ENCODE measurements around the gene SEMA6B.

The SEMA6B gene

DNA sequence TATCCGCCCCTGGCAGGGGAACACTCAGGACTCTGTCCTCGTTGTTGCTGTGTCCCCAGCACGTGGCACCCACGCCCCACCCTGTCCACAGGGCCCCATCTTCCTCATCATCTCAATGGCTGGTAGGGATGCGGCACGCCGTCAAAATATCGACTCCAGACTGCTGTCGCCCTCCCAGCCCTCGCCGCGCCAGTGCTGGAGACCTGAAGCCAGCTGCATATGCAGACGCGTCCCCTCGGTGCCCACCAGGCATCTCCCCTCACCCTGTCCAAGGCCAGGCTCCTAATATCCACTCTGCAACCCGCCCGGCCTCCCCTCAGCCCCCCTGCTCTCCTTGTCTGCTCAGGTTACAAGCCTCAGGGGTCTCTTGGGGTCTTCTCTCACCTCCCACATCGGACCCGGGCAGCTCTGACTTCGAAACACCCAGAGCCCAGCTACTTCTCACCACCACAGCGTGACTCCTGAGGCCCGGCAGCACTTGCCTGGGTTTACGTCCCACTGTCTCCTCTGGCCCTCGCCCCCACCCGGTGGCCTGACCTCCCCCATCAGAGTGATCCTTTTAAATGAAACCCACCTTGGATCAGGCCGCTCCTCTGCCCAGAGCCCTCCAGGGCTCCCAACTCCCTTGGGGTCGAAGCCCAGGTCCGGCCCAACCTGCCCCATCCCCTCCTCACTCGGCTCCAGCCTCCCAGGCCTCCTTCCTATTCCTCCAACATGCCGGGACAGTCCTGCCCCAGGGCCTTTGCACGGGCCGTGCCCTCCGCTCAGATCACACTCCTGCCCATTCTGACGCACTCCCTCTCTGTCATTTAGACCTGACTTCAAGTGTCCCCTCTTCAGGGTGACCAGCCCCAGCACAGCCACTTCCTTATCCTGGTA lies 53.7 kb downstream of the SEMA6B start:
- DNase-seq = no peak

DNA sequence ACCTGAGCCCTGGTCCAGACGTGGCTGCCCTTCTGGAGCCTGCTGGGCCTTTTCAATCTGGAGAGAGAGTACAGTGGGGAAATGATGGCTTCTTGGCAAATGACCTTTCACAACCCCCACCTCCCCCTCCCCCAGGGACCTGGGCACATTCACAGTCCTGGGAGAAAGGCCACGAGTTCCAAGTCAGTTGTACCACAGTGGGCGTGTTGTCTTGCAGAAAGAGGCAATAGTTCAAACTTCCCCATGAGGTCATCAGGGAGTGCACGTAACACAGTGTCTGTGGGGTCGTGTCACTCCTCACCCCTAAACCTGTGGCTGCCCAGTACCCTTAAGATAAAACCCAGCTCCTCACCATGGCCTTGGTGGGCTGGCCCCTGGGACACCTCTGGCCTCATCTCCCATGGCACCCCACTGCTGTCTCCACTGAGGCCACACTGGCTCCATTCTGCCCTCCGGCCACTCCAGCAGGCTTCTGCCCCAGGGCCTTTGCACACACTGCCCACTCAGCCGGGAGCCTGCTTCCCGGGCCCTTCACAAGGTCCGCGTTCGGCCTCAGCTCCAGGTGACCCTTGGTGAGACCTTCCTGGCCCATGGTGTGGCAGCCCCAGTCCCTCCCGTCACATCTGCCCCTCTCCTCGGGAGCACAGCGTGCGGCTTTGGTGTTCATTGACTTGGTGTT lies 54.5 kb downstream of the SEMA6B start:
- no peak for DNase-seq

DNA sequence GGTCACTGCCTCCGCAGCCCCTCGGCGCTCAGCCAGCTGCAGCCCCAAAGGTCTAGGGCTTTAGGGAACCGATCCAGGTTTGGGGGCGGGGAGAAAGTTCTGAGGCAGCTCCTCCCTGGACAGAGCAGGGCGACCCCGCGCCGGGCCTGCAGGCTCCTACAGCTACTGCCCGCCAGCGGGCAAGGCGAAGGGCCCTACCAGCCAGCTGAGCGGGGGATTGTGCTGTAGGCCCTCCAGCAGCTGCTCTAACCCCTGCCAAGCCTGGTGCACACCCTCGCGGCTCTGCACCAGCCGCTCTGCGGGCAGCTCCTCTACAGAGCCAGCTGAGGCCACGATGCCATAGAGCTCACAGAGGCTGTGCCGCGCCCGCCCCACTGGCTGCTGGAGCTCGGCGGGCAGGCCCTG lies 55.2 kb downstream of the SEMA6B start:
- DNase-seq = no peak

DNA sequence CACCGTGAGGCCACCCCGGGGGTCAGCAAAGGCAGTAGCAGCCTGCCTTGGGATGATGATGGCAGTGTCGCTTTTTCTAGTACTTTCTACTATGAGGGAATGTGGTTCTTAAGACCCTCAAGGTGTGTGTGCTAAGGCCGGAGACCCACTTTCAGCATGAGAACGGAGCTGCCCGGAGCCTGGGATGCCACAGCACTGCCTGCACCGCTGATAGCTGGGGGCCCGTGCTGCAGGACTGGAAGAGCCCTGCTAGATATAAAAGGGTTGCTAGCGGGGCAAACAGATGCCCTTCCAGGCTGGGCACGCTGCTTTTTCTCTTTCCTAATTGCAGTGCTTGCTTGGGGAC lies 55.7 kb downstream of the SEMA6B start:
- no peak for DNase-seq

DNA sequence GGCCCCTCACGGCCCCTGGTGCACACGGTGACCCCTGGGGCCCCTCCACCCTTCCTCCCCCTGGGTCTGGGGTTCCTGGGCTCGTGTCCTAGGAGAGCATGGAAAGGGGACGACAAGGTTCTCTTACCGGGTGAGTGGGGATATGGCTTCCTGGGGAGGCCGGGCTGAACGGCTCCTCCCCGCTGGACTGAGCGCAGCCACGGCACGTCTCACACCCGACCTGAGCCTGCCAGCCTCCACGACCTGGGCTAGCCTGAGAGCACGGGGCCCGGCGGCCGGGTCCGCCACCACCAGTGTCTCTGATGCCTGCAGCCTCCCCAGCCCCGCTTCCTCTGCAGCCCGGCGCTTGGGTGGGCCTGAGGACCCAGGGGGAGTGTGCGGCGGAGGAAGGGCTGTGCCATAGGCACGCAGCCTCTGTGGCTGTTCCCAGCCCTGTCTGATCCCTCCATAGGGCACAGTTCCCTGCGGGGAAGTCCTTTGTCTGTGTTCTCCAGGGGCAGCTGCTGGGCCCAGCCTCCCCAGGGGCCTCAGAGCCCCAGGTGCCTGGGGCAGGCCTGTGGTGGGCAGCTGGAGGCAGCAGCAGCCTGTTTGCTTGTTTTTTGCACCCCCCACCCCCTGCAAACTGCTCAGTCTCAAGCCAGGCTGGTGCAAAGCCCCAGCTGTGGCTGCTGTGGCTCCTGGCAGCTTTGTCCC lies 56.2 kb downstream of the SEMA6B start:
- no peak for DNase-seq

DNA sequence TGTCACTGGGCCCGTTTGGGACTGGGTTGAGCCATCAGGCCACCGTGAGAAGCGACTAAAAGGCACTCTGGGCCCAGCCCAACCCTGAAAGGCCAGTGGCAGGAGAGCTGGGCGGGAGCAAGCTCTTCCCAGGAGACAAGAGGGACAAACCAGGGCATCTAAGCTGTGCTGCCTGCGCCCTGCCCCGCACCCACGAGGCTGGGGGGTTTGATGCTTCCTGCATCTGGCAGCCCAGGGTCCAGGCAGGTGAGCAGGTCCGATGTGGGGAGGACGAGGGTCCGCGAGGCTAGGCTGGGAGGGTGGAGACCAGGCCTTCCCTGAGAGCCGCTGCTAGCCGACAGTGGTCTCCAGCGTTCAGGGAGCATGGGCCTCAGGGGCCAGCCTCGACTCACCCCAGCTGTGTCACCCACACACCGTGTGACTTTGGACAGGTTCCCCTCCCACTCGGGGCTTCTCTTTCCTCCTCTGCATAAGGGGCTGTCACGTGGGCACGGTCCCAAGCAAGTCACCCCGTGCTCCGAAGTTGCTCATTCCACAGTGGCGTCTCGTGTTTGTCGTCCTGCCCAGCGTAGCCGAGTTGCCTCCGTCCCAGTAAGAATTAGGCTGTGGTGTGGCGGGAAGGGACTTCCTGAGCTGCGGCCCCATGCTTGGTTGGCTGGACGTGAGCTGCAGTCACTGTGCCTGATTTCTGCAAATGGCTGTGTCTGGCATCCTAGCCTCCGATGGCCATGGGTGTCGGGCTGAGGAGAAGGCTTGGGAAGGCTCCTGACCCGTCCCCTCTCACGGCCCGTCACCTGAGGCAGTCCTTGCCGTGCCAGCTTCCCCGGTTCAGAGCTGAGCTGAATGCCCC lies 57.0 kb downstream of the SEMA6B start:
- no peak for DNase-seq

DNA sequence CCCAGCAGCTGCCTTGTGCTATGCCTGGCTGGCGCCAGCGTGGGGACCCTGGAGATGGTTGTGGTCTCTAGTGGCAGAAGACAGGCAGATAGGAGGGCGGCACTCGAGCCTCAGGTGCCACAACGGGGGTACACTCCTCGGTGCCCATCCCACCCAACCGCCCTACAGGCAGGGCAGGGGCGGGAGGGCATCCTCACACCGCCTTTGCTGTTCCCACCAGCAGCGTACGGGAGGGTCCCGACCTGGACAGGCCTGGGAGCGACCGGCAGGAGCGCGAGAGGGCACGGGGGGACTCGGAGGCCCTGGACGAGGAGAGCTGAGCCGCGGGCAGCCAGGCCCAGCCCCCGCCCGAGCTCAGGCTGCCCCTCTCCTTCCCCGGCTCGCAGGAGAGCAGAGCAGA lies 57.8 kb downstream of the SEMA6B start:
- DNase-seq = no peak

DNA sequence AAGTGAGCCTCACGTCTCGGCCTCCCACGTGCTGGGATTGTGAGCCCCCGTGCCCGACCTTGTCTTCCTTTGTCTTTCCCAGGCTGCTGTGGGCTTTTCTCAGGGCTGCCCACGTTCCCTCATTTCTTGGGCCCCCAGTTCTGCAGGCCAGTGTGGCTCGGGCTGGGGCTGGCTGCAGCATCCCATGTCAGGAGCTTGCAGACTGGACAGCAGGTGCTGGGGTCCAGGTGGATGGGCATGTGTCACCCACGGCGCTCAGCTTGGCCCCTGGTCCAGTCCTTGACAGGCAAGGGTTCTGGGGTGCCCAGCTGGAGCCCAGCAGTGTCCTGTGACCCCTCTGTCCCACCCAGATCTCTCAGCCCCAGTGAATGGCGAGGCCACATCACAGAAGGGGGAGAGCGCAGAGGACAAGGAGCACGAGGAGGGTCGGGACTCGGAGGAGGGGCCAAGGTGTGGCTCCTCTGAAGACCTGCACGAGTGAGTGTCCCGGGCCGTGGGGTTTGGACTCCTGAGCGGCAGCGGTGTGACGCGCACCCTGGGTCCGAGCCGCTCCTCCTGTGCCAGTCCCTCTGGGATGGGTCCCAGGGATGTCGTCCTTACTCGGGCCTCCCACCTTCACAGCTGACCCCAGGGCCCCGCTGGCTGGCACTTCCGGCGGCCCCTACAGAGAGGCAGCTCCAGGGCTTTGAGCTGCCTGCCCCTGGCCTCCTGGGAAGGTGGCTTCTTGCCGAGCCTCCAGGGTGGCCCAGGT lies 58.5 kb downstream of the SEMA6B start:
- DNase-seq = no peak

DNA sequence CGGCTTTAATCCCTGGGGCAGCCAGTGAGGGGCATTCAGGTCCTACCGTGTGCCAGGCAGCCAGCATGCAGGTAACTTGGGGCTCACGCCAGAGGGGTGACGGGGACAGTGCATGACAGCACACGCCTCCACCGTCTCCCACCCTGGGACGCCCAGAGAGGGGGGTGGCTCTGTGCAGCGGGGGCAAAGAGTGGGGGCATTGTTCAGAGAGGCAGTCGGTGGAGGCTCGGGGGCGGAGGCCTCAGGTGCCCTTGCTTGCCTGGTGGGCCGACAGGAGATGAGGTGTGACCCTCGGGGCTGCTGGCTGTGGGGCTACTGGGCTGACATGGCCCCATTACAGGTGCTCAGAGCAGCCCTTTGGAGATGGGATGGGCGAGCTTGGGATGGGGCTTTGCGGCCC lies 59.6 kb downstream of the SEMA6B start:
- DNase-seq = no peak

DNA sequence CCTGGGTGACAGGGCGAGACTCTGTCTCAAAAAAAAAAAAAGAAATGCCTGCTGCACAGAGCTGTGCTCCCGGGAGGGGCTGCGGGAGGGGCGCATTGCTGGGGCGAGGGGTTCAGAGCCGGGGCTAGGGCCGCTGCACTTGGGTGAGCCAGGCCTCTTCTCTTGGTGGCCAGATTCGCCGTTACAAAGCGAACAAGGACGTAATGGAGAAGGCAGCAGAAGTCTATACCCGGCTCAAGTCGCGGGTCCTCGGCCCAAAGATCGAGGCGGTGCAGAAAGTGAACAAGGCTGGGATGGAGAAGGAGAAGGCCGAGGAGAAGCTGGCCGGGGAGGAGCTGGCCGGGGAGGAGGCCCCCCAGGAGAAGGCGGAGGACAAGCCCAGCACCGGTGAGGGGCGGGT lies 60.2 kb downstream of the SEMA6B start:
- no peak for DNase-seq

DNA sequence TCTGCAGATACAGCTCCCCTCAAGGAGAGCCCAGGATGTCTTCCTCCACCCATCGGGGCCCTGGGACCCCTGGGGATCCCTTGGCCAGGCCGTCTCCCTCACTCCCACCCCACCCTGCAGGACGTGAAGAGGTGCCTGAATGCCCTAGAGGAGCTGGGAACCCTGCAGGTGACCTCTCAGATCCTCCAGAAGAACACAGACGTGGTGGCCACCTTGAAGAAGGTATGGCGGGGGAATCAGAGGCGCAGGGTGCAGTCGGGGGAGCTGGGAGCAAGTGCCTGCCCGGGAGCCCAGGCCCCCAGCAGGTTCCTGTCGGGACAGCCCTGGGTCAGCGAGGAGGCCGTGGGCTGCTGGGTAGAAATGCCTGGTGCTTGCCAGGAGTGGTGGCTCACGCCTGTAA lies 60.8 kb downstream of the SEMA6B start:
- DNase-seq = no peak

DNA sequence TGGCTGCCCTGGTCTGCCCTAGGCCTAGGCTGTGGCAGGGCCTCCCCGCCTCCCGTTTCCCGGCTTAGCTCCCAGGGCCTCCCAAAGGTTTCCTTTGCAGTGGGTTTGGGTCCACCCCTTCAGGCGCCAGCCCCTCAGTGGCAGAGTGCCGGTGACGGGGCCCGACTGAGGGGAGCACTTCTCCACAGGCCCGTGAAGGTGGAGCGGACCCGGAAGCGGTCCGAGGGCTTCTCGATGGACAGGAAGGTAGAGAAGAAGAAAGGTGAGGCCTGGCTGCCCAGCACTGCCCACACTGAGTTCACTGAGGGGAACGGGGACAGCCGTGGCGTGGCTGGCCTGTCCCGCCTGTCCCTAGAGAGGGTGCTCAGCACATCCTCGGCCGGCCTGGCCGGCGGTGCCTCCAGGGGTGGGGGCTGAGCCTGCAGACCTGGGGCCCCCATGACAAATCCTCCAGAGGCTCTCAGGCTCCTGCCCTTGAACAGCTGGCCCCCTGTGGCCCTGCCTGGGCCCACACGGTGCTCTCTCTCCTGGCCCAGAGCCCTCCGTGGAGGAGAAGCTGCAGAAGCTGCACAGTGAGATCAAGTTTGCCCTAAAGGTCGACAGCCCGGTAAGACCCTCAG lies 61.6 kb downstream of the SEMA6B start:
- no peak for DNase-seq

DNA sequence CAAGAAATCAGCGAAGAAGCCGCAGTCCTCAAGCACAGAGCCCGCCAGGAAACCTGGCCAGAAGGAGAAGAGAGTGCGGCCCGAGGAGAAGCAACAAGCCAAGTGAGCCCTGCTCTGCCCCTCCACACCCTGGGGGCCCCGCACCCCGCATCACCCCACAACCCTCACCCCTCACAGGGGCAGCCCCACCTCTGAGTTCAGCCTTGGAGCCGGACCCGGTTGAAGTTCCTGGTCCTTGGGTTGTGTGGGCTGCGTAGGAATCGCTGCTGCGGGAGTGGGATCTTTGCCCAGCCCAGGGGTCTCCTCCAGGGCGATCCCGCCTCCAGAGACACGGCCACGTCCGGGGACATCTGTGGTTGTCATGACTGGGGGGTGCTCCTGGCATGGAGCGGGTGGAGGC lies 63.2 kb downstream of the SEMA6B start:
- DNase-seq = no peak

DNA sequence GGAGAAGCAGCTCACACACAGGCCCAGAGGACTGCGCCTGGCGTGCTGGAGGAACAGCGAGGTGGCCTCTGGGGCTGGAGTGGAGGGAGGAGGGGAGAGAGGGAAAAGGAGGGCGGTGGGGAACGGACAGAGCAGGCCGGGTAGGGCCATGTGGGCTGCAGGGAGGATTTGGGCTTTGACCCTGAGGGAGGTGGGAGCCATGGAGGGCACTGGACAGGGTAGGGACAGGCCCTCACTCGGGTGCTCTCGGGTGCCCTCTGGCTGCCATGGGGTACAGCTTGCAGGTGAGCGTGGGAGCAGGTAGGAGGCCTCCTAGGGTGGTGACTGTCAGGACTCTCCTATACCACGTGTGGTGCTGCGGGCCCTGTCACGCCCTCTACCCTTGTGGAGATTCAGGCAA lies 64.0 kb downstream of the SEMA6B start:
- no peak for DNase-seq

DNA sequence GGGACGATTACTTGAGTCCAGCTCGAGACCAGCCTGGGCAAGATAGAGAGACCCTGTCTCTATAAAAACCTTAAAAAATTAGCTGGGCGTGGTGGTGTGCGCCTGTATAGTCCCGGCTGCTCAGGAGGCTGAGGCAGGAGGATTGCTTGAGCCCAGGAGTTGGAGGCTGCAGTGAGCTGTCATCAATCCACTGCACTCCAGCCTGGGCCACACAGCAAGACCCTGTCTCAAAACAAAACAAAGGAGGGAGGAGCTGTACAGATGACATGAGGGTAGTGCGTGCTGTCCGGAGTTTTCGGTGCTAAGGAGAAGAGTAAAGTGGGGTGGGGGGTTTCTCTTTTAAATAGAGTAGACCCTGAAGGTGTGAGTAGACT lies 64.8 kb downstream of the SEMA6B start:
- no peak for DNase-seq

DNA sequence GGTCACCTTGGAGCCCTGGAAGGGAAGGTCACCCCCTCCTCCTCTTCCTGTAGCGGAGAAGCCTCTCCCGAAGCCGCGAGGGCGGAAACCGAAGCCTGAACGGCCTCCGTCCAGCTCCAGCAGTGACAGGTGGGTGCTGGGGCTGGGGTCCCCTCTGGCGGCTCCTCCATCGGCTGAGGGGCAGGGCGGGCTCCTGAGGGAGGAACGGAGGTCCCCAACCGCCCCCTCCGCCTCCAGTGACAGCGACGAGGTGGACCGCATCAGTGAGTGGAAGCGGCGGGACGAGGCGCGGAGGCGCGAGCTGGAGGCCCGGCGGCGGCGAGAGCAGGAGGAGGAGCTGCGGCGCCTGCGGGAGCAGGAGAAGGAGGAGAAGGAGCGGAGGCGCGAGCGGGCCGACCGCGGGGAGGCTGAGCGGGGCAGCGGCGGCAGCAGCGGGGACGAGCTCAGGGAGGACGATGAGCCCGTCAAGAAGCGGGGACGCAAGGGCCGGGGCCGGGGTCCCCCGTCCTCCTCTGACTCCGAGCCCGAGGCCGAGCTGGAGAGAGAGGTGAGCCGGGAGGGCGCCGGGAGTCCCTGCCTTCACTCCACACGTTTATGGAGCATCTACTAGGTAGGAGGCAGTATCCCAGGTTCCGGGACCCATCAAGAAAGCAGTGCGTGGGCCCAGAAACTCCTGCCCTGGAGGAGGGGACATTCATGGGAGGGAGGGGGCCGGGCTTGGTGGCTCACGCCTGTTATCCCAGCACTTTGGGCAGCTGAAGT lies 65.4 kb downstream of the SEMA6B start:
- no peak for DNase-seq

DNA sequence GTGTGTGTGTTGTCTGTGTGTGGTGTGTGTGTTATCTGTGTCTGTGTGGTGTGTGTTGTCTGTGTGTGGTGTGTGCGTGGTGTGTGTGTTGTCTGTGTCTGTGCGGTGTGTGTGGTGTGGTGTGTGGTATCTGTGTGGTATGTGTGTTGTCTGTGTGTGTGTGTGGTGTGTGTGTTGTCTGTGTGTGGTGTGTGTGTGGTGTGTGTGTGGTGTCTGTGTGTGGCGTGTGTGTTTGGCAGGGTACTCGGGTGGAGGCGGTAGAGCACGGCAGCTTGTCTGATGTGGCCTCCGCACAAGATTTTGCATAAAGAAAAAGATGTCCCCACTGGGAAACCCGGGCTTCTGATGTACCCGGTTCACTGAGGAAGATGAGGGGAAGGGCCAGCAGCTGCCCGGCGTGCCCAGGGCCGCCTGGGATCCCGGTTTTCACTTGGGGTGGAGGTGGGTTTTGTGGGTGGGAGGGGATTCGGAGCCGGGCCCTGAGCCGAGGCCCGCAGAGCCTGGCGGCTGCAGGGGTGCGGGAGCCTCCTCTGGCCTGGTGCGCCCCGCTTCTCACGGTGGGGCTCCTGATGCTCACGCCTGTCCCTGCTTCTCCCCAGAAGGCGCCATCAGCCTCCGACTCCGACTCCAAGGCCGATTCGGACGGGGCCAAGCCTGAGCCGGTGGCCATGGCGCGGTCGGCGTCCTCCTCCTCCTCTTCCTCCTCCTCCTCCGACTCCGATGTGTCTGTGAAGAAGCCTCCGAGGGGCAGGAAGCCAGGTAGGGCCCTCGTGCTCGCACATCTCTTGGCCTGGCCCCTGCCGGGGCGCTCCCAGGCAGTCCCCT lies 66.2 kb downstream of the SEMA6B start:
- no peak for DNase-seq

Data from NCI-H1694 treated with DMSO at 0.1 percent for 48 hours (cell line).